IMR-90 (cell line): ENCODE measurements around the gene TRPC4. TPM values are rescaled to one million over a fixed set of nuclear protein-coding genes. Genes with fewer than 3 reads are reported as not detected.

ENCODE experiments used
- ATAC-seq: fragments of 200-7000 bp; cut with Tn5 transposase; 2 replicates; pipeline ENCODE4 v1.9.1; 2020; ENCODE audit warnings: low read depth, mild to moderate bottlenecking, moderate library complexity
- BruUV-seq: library from RNA; stranded (reverse); fragments of 400-500 nt; replicated peaks from 2 replicates; lab custom pipeline; 2021; lab: Mats Ljungman, UMichigan
- CTCF ChIA-PET: fragments of 300-600 bp; formaldehyde crosslinking; extraction: SDS; loops from one replicate; lab custom pipeline; 2021; ENCODE audit warnings: antibody characterized with exemption; lab: Yijun Ruan, JAX
- POLR2A ChIA-PET: fragments of 300-600 bp; sonication (Branson Sonifier 250); formaldehyde crosslinking; loops from one replicate; lab custom pipeline; 2022; ENCODE audit warnings: antibody characterized with exemption; ENCODE audit not compliant: unreplicated experiment; lab: Charles Lee
- DNase-seq: peaks from one replicate; pipeline ENCODE4 v3.0.0; 2013
- H2AFZ ChIP-seq: replicated peaks from 2 replicates; pipeline ENCODE3; 2013; ENCODE audit warnings: low read length, mild to moderate bottlenecking; ENCODE audit not compliant: poor library complexity
- H2AK5ac ChIP-seq: 2 replicates; pipeline ENCODE4 v1.6.1; 2013; ENCODE audit warnings: low read depth, low read length, inconsistent platforms
- H2AK9ac ChIP-seq: replicated peaks from 2 replicates; pipeline ENCODE3; 2013; ENCODE audit warnings: mild to moderate bottlenecking, low read depth, low read length, moderate library complexity; ENCODE audit not compliant: poor library complexity
- H2BK120ac ChIP-seq: 2 replicates; pipeline ENCODE4 v1.6.1; 2013; ENCODE audit warnings: low read depth, low read length, inconsistent platforms
- H2BK15ac ChIP-seq: 3 replicates; pipeline ENCODE4 v1.6.1; 2013; ENCODE audit warnings: low read depth, low read length, inconsistent platforms
- H2BK20ac ChIP-seq: 2 replicates; pipeline ENCODE4 v1.6.1; 2013; ENCODE audit warnings: low read depth, mild to moderate bottlenecking, inconsistent platforms, low read length, moderate library complexity
- H2BK5ac ChIP-seq: 2 replicates; pipeline ENCODE4 v1.6.1; 2013; ENCODE audit warnings: mild to moderate bottlenecking, low read depth, low read length, inconsistent platforms; ENCODE audit not compliant: poor library complexity, severe bottlenecking
- H3K14ac ChIP-seq: replicated peaks from 2 replicates; pipeline ENCODE4 v1.6.1; 2013; ENCODE audit warnings: low read depth, low read length, inconsistent platforms
- H3K18ac ChIP-seq: 2 replicates; pipeline ENCODE4 v1.6.1; 2013; ENCODE audit warnings: low read depth, low read length, control low read depth
- H3K23ac ChIP-seq: 2 replicates; pipeline ENCODE4 v1.6.1; 2013; ENCODE audit warnings: low read depth, low read length, inconsistent platforms
- H3K27ac ChIP-seq: 2 replicates; pipeline ENCODE4 v1.5.1; 2013; ENCODE audit warnings: mild to moderate bottlenecking, control low read depth, low read length; ENCODE audit not compliant: insufficient read depth
- H3K27me3 ChIP-seq: 2 replicates; pipeline ENCODE4 v1.6.1; 2013; ENCODE audit warnings: low read length; ENCODE audit not compliant: control insufficient read depth, insufficient read depth
- H3K36me3 ChIP-seq: 2 replicates; pipeline ENCODE4 v1.6.1; 2013; ENCODE audit warnings: low read length, mixed read lengths; ENCODE audit not compliant: control insufficient read depth, insufficient read depth
- H3K4ac ChIP-seq: 2 replicates; pipeline ENCODE4 v1.6.1; 2013; ENCODE audit warnings: low read depth, low read length, inconsistent platforms
- H3K4me1 ChIP-seq: 2 replicates; pipeline ENCODE4 v1.6.1; 2013; ENCODE audit warnings: low read length, mixed read lengths; ENCODE audit not compliant: control insufficient read depth, insufficient read depth
- H3K4me2 ChIP-seq: 2 replicates; pipeline ENCODE4 v1.6.1; 2013; ENCODE audit warnings: low read depth, mild to moderate bottlenecking, control low read depth, low read length, moderate library complexity
- H3K4me3 ChIP-seq: 2 replicates; pipeline ENCODE4 v1.5.1; 2013; ENCODE audit warnings: low read depth, mild to moderate bottlenecking, control low read depth, low read length, moderate library complexity; ENCODE audit not compliant: insufficient read depth
- H3K56ac ChIP-seq: 2 replicates; pipeline ENCODE4 v1.6.1; 2013; ENCODE audit warnings: low read length, inconsistent platforms; ENCODE audit not compliant: insufficient read depth; ENCODE audit errors: extremely low read depth
- H3K79me1 ChIP-seq, 2 experiments: 2 replicates each; pipeline ENCODE4 v1.6.1; 2013; ENCODE audit warnings: low read length in 2 of 2, inconsistent platforms in 1 of 2, low read depth in 1 of 2
- H3K9ac ChIP-seq: 2 replicates; pipeline ENCODE4 v1.6.1; 2013; ENCODE audit warnings: low read depth, low read length, control low read depth
- H3K9me1 ChIP-seq: 2 replicates; pipeline ENCODE4 v1.6.1; 2013; ENCODE audit warnings: low read length, inconsistent platforms; ENCODE audit not compliant: insufficient read depth
- H3K9me3 ChIP-seq: 2 replicates; pipeline ENCODE4 v1.6.1; 2013; ENCODE audit warnings: low read length; ENCODE audit not compliant: control insufficient read depth, insufficient read depth
- H4K20me1 ChIP-seq: 2 replicates; pipeline ENCODE4 v1.6.1; 2013; ENCODE audit warnings: low read length, inconsistent platforms; ENCODE audit not compliant: insufficient read depth
- H4K5ac ChIP-seq: 2 replicates; pipeline ENCODE4 v1.6.1; 2013; ENCODE audit warnings: mild to moderate bottlenecking, low read depth, low read length, control low read depth
- H4K8ac ChIP-seq, 2 experiments: 2 replicates each; pipeline ENCODE4 v1.6.1; 2013; ENCODE audit warnings: low read depth in 2 of 2, low read length in 2 of 2, control low read depth in 1 of 2, inconsistent platforms in 1 of 2
- H4K91ac ChIP-seq: 2 replicates; pipeline ENCODE4 v1.6.1; 2013; ENCODE audit warnings: low read depth, low read length, inconsistent platforms; ENCODE audit not compliant: insufficient read depth
- CTCF ChIP-seq: conservative IDR thresholded peaks from 2 replicates; pipeline ENCODE4 v1.5.1; 2012; ENCODE audit warnings: mild to moderate bottlenecking, low read depth, low read length, improper control_type of control experiment
- MAZ ChIP-seq: IDR thresholded peaks from 2 replicates; pipeline ENCODE4 v1.6.1; 2012; ENCODE audit warnings: low read depth, mild to moderate bottlenecking, low read length, improper control_type of control experiment, moderate library complexity, borderline replicate concordance
- NFE2L2 ChIP-seq: fragments of 150-350 bp; IDR thresholded peaks from 2 replicates; pipeline ENCODE4 v1.6.1; 2016; ENCODE audit warnings: low read depth, mild to moderate bottlenecking, low read length
- RAD21 ChIP-seq: IDR thresholded peaks from 2 replicates; pipeline ENCODE4 v1.6.1; 2012; ENCODE audit warnings: low read length, improper control_type of control experiment
- RFX5 ChIP-seq: IDR thresholded peaks from 2 replicates; pipeline ENCODE4 v1.8.0; 2012; ENCODE audit warnings: low read depth, mild to moderate bottlenecking, low read length, moderate library complexity
- SMC3 ChIP-seq: fragments of 150-350 bp; IDR thresholded peaks from 2 replicates; pipeline ENCODE4 v1.6.1; 2016; ENCODE audit warnings: low read depth, mild to moderate bottlenecking, antibody characterized with exemption, low read length, moderate library complexity
- dilution Hi-C: fragments of 300-500 bp; cut with HindIII; formaldehyde crosslinking; loops from one replicate; pipeline ENCODE4 v1.14.3; 2018; ENCODE audit warnings: low sequenced_read_pairs; ENCODE audit not compliant: unreplicated experiment
- in situ Hi-C: fragments of 300-500 bp; cut with MboI; formaldehyde crosslinking; loops from 3 replicates; pipeline ENCODE4 v1.14.3; 2019; ENCODE audit warnings: low sequenced_read_pairs, inconsistent platforms, mixed read lengths
- intact Hi-C: fragments of 100-400 bp; cut with micrococcal nuclease; formaldehyde crosslinking; loops from 2 replicates; pipeline ENCODE4 v1.10.0; 2022
- polyA plus RNA-seq, 3 experiments: library from polyadenylated mRNA; depleted of rRNA; stranded (reverse); fragments of >200 nt; gene quantifications; 2 replicates each; pipeline ENCODE4 v1.2.3, GENCODE V29; 2012; ENCODE audit warnings: low replicate concordance in 1 of 3
- total RNA-seq: library from RNA; depleted of rRNA; stranded (reverse); fragments of >200 nt; gene quantifications from 2 replicates; pipeline ENCODE4 v1.2.3, GENCODE V29; 2012

The TRPC4 gene
- total and polyA plus RNA-seq, 2 of the 4 experiments (the other 2 are of a cell fraction) = 1.9 to 5.2 TPM

- Histone ChIP-seq H3K9ac (no peak overlapping the region), H4K91ac (no peak overlapping the region), H3K23ac (no peak overlapping the region), H2BK15ac (no peak overlapping the region), H3K4me1 (no peaks in the 10 kb centered on the region), H3K4ac (no peak overlapping the region), H3K9me3 (no peaks in the 10 kb centered on the region), H2BK5ac (no peak overlapping the region), H3K9me1 (no peaks in the 10 kb centered on the region), H2AK9ac (no peak overlapping the region), H2BK20ac (no peak overlapping the region), H3K18ac (no peak overlapping the region), H2AK5ac (no peak overlapping the region), H2BK120ac (no peak overlapping the region), H3K14ac (no peak overlapping the region), H3K4me3 (no peak overlapping the region), H3K36me3 (no peaks in the 10 kb centered on the region), H3K27me3 (no peaks in the 10 kb centered on the region; the same call in 1 of the 2 replicates), H4K8ac (no peak overlapping the region), H2AFZ (no peak overlapping the region), H3K4me2 (no peak overlapping the region), H3K27ac (no peak overlapping the region), H3K56ac (no peak overlapping the region), H3K79me1 (no peaks in the 10 kb centered on the region), H4K20me1 (no peaks in the 10 kb centered on the region), H4K5ac (no peak overlapping the region)
- dilution Hi-C loops (no loop called here), intact Hi-C loops (no loop called here), in situ Hi-C loops (no loop called here)
- no TSS peak for BruUV-seq
- no peak for ATAC-seq
- TF ChIP-seq RFX5 (no peak), NFE2L2 (no peak), CTCF (no peak), RAD21 (no peak), SMC3 (no peak), MAZ (no peak)
- CTCF ChIA-PET = no interaction called here
- no peak for DNase-seq
- POLR2A ChIA-PET = no interaction called here
These were observed 23.7 kb upstream of the TRPC4 start for GRCh38 chr13:37893321-37893720.
